Mammary epithelial cell (primary cell): ENCODE results near the gene CACNG6.

Source experiments
- CTCF ChIP-seq, 2 donors: IDR thresholded peaks in 1 of 2; conservative IDR thresholded peaks in 1 of 2; 2 replicates each; pipeline ENCODE4 v1.5.1; 2011 to 2012; ENCODE audit warnings: inconsistent platforms in 2 of 2, low read length in 2 of 2, mild to moderate bottlenecking in 2 of 2, control low read depth in 1 of 2, low read depth in 1 of 2; ENCODE audit not compliant: insufficient read depth in 1 of 2; ENCODE audit errors: extremely low read depth in 1 of 2
- EZH2 ChIP-seq: IDR thresholded peaks from 2 replicates; pipeline ENCODE4 v1.6.1; 2012; ENCODE audit warnings: low read length, inconsistent platforms, borderline replicate concordance

- no peak for TF ChIP-seq CTCF (conservative IDR thresholded peaks at IDR 0.05 in 1 of 2, IDR thresholded peaks at IDR 0.05 in 1 of 2; ENCODE audit: extremely low read depth in 1 of 2, insufficient read depth in 1 of 2, low read depth in 1 of 2, low read length in 2 of 2)
- TF ChIP-seq EZH2, result no peak
These were observed 23.6 kb downstream of the CACNG6 start for GRCh38 chr19:54014920-54015560.
